Esophagus muscularis mucosa (tissue), 3 donors: ENCODE data around the gene CELF5.

Experiments used
- CTCF ChIP-seq, 3 experiments: fragments of 200-600 bp in 2 of 3; fragments of 450-650 bp in 1 of 3; sonication (generic) in 2 of 3; IDR thresholded peaks; one replicate each; pipeline ENCODE4 v1.5.1; 2017 to 2019; ENCODE audit warnings: antibody characterized with exemption in 3 of 3, mild to moderate bottlenecking in 2 of 3, moderate library complexity in 1 of 3
- POLR2A ChIP-seq: fragments of 450-650 bp; IDR thresholded peaks from one replicate; pipeline ENCODE4 v1.6.1; 2017; ENCODE audit warnings: antibody characterized with exemption, moderate library complexity, mild to moderate bottlenecking, low read depth
- POLR2AphosphoS5 ChIP-seq, 2 donors: sonication (generic); formaldehyde crosslinking; IDR thresholded peaks; one replicate each; pipeline ENCODE4 v1.6.1; 2017; ENCODE audit warnings: antibody characterized with exemption in 2 of 2

GRCh38 chr19:3285647-3286176, 61.3 kb downstream of the CELF5 start:
- TF ChIP-seq CTCF (IDR thresholded peaks at IDR 0.05): no peak
- TF ChIP-seq POLR2A: no peak
- no peak for TF ChIP-seq POLR2AphosphoS5 (IDR thresholded peaks at IDR 0.05)
